CD4-positive, alpha-beta T cell treated with Interleukin-15 for 4 hours (primary cell): ENCODE measurements around the gene ISLR.
"Not testable (repeated sequence)": the region's sequence is repeated elsewhere in the genome, so short reads cannot be mapped to it uniquely, and the experiment has no call there.

ENCODE experiments used
- DNase-seq: peaks from one replicate; pipeline ENCODE4 v3.0.0-alpha.2; 2020; ENCODE audit warnings: low spot score

Gene ISLR

GRCh38 chr15:74137537-74137894, 36.0 kb upstream of the ISLR start:
- no peak for DNase-seq

GRCh38 chr15:74138642-74139041, 34.9 kb upstream of the ISLR start:
- DNase-seq: no peak

GRCh38 chr15:74141591-74141990, 31.9 kb upstream of the ISLR start:
- DNase-seq: no peak

- no peak for DNase-seq
These were observed 29.2 kb upstream of the ISLR start for GRCh38 chr15:74144153-74144775.

- no peak for DNase-seq
These were observed 27.2 kb upstream of the ISLR start for GRCh38 chr15:74146277-74146800.

GRCh38 chr15:74147051-74147450, 26.5 kb upstream of the ISLR start:
- no peak for DNase-seq

GRCh38 chr15:74155766-74156417, 17.6 kb upstream of the ISLR start:
- DNase-seq: no peak

GRCh38 chr15:74156678-74157411, 16.7 kb upstream of the ISLR start:
- DNase-seq: no peak

GRCh38 chr15:74157868-74158827, 15.4 kb upstream of the ISLR start:
- DNase-seq: no peak

GRCh38 chr15:74158855-74159650, 14.5 kb upstream of the ISLR start:
- DNase-seq: no peak

GRCh38 chr15:74159773-74160172, 13.7 kb upstream of the ISLR start:
- no peak for DNase-seq

GRCh38 chr15:74160390-74160789, 13.1 kb upstream of the ISLR start:
- not testable (repeated sequence) for DNase-seq

- not testable (repeated sequence) for DNase-seq
These were observed 11.3 kb upstream of the ISLR start for GRCh38 chr15:74162195-74162536.

- no peak for DNase-seq
These were observed 8.0 kb upstream of the ISLR start for GRCh38 chr15:74165461-74165860.

GRCh38 chr15:74167891-74168331, 5.6 kb upstream of the ISLR start:
- no peak for DNase-seq

- no peak for DNase-seq
These were observed 4.8 kb upstream of the ISLR start for GRCh38 chr15:74168711-74169126.

GRCh38 chr15:74170071-74170844, 3.3 kb upstream of the ISLR start:
- DNase-seq: no peak

- no peak for DNase-seq
These were observed 2.5 kb upstream of the ISLR start for GRCh38 chr15:74170875-74171578.

- no peak for DNase-seq
These were observed 1.5 kb upstream of the ISLR start for GRCh38 chr15:74171965-74172541.
